ENCODE data around the gene RAB36.

RAB36 gene

DNA sequence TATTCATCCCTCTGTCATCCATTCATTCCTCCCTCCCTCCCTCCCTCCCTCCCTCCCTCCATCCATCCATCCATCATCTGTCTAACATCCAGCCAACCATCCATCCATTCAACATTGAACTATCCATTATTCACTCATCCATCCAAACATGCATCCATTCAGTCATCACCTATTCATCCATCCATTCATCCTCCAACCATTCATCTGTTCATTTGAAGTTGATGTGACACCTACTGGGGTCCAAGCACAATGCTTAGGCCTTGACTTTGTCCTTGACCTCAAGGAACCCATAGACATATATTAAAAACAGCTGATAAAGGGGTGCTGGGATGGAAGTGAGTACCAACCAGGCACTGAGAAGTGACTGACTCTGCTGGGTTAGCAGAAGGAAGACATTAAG lies 61.6 kb downstream of the RAB36 start:
- no peak for DNase-seq (ENCODE audit: low read depth)

DNA sequence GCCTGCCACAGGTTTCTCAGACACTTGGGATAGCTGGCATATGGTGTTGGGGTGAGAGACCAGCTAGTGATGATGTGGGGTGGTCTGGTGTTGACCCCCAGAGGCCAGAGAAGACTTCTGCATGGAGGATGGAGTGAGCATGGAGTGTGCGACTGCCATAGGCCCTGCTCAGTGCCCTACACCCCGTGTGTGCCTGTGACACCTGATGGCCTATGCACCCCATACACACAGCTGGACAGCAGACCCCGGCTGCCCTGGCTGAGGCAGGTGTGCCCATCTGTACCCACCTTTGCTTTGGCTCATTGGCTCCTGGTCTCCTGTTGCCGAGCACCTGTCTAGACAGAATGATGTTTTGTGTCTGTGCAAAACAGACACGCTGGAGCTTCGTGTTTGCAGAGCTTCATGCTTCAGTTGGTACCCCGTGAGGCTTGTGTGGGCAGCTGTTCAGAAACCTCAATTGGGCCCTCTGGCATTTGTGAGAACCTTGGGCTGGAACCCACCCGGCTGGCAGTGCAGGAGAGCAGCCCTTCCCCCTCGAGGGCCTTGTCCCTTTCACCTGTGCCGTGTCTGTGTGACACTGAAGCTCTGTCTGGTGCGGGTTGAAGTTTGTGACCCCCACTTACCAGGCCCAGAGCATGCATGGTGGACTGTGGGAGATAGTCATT lies 62.6 kb downstream of the RAB36 start:
- DNase-seq (ENCODE audit: low read depth): no peak

DNA sequence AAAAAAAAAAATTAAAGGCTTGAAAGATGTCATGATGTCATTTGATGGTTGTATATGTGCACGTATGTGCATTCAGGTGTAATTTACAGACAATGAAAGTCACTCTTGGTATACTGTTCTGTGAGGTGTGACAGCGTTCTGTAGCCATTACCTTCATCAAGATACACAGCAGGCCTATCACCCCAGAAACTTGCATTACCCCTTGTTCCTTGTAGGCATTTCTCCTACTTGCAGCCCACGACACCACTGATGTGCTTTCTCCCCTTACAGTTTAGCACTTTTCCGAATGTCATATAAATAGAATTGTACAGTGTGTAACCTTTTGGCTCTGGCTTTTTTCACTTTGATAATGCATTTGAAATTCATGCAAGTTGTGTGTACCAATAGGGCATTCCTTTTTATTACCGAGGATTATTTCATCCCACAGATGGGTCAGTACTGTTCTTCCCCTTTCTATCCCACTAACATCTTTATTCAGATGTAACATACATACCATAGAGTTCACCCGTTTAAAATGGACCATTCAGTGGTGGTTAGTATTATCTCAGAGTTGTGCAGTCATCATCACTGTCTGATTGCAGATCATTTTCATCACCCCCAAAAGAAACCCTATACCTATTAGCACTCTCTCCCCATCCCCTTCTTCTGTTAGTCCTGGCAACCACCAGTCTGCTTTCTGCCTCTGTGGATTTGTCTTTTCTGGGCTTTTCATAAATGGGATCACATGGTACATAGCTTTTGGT lies 65.3 kb downstream of the RAB36 start:
- DNase-seq (ENCODE audit: low read depth): no peak

DNA sequence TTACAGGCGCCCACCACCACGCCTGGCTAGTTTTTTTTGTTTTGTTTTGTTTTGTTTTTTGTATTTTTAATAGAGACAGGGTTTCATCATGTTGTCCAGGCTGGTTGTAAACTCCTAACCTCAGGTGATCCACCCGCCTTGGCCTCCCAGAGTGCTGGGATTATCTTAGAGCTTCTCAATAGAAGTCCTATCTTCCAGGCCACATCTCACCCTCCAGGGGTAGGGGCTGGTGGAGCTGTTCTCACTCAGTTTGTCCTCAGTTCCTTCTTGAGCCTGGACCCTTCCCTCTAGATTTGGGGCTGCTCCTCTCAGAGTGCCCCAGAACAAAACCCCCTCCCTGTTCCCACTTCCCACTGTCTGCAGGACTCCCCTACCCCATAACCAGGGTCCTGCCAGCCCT lies 66.3 kb downstream of the RAB36 start:
- no peak for DNase-seq (ENCODE audit: low read depth)

DNA sequence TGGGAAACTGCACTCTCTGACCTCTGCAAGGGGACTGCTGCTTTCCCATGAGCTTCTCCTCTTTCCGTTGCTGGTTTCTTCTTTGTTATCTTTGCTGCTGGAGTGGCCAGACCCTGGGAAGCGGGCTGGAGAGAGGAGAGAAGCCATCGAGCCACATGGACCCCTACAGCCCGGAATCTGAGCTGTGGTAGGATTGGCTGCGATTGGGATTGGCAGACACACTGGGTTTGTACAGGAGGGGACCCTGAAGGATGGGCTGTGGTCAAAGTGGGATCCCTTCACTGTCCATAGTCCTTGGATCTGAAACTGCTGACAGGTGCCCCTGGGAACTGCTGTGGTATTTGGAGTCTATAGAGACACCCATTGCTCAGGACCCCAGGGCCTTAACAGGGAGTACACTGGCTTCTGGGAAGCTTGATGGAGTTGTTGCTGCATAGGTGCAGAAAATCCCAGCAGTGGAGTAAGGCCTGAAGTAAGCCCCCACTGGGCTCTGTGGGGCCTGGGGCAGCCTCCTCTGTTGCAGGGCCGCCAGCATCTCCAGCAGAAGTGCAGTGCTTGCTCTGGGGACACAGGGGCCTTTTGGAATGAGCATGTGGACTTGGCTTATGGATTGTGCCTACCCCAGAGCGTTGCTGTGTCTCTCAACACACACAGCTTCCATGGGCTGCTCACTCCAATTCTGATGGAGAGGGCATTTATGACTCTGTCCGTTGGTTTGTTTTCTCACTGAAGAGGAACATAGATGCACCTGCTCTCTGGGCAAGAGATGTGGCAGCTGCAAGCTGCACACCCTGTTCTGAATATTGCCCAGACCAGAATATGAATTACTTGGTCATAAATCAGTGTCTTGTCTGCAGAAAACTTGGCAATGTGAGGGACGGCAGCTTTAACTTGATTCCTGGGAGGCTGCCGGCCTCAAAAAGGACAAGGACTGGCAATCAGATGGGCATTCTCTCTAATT lies 67.1 kb downstream of the RAB36 start:
- DNase-seq (ENCODE audit: low read depth): no peak

DNA sequence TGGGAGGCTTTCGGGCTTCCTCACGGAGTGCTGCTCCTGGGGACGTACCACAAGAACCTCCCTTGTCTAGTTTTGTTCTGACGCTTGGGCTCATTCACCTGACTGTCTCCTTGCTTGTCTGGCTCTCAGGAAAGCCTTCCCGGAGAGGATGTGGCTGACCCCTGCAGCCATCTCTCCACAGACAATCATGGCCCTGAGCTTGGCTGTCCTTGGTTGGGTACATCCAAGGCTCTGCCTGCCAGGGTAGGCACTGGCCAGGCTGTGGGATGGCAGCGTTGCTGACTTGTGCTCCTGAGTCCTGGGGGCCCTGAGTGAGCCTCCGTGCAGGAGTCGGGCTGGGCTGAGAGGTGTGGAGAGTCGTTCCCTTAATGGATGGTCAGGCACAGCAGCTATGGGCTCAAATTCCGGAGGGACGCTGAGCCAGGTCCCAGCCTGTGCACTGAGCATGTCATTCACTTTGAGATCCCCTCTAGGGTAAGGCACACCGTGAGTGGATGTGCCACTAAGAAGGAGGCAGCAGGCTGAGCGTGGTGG lies 67.8 kb downstream of the RAB36 start:
- no peak for DNase-seq (ENCODE audit: low read depth)

DNA sequence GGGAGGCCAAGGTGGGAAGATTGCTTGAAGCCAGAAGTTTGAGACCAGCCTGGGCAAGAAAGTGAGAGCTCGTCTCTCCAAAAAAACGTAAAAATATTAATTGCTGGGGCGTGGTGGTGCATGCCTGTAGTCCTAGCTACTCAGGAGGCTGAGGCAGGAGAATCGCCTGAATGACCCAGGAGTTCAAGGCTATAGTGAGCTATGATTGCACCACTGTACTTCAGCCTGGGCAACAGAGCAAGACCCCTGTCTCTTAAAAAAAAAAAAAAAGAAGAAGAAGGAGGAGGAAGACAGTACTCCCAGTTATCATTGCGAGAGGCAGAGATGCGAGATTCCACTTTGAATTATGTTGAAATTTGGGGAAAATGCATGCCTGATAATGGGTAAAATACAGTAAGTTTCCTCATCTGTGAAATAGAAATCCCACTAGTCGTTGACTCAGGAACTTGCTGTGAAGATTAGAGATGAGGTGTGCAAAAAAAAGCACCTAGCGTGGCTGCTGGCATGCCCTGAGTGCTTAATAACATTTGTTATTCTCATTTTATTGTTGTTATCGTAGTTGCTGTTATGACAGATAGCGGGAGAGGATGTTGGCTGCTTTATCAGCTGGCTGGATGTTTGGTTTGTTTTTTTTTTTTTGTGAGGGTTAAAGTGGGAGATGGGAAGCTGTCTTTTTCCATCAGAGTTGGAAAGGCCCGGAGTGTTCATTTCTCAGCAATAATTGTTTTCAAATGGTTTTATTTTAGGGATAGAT lies 68.5 kb downstream of the RAB36 start:
- DNase-seq (ENCODE audit: low read depth): no peak

All from activated T-helper 1 cell treated with Interleukin-2 at 50 U/mL for 16 hours (primary cell).